GM18907 (cell line): ENCODE measurements around the gene TMEM132C.

Experiments
- ATAC-seq: cut with Tn5 transposase; IDR thresholded peaks from one replicate; pipeline ENCODE4 v1.9.1; 2021; ENCODE audit warnings: mild to moderate bottlenecking, moderate library complexity; ENCODE audit not compliant: unreplicated experiment

TMEM132C gene

DNA sequence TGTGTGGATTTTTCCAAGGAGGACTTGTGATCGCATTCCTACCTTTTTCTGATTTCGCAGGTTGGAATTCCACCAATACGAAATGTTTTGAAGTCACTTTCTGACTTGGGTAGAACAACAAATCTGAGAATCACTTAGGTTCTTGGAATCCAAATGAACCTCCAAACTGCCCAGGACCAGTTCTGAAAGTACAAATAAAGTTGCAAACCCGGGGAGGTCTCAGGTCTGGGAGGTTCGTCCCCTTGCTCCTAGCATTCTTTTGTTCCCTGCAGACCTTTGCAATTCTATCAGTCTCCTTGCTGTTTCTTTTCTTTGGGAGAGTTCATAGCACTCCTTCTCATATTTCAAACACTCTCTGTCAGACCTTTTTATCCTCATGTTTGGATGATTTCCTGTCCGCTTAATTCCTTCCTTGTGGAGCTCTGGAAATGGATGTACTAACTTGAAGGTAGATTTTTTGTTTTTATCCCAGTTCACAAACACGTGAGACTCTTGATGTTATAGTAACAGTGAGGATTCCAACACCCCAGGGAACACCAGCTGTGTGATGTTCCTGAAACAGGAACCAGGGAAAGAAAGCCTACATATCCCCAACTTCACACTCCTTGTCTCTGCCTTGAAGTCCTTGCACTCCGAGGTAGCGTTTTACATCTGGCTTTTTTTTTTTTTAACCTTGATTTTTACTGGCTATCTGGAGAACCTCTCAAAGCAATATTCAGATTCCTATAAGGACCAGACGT is 70.6 kb downstream of the TMEM132C start:
- no peak for ATAC-seq

DNA sequence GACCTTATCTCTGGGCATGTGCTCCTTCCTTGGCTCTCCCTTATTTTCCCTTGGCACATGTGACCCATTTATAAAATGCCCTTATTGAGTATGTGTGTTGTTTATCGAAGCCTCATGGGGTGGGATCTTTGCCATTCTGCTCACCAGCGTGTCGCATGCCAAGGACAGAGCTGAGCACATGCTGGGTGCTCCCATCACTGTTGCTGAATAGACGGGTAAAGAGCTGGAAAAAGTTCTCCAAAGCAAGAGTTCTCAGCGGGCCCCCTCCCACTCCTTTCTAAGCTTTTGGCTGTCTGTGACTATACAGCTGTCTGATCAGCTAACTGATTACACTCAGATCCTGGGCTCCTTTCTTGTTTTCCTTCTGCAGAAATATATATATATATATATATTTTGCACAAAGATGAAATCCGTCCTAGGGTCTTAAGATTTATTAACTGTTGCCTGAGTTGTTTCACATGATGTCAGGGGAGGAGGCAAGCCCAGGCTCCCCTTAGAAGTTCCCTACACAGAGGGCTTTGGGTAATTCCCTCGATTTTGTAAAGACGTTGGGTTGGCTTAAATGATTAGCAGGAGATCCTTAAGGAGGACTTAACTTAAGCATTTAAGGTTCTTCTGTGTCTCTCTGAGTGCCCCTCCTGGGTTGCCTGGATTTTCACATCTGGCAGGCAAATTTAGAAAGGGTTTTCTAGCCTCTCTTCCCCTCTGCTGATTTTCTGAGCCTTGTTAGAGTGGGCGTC is 71.6 kb downstream of the TMEM132C start:
- no peak for ATAC-seq

GRCh38 chr12:128339126-128339520 is 72.2 kb downstream of the TMEM132C start:
- no peak for ATAC-seq

GRCh38 chr12:128339631-128340030 is 72.7 kb downstream of the TMEM132C start:
- no peak for ATAC-seq

DNA sequence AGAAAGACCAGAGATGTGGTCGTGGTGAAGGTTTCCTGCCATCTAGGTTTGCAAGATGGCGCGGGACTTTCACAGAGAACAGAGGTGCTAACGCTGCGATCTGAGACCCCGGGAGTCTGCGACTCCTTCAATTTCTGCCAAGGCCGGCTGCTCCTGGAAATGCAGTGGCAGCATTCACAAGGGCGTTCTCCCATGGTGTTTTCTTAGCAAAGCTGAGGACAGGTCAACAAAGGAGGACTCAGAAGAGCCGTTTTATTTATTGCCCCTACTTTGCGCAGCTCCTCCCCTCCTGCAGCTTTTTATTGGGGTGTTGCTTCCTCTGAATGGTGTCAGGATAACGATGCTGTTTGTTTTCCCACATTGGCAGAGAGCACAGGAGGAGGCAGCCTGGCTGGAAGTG is 86.3 kb downstream of the TMEM132C start:
- no peak for ATAC-seq

- ATAC-seq = no peak
These were observed 89.6 kb downstream of the TMEM132C start for GRCh38 chr12:128356547-128356946.

GRCh38 chr12:128361400-128361995 is 94.5 kb downstream of the TMEM132C start:
- ATAC-seq = no peak

DNA sequence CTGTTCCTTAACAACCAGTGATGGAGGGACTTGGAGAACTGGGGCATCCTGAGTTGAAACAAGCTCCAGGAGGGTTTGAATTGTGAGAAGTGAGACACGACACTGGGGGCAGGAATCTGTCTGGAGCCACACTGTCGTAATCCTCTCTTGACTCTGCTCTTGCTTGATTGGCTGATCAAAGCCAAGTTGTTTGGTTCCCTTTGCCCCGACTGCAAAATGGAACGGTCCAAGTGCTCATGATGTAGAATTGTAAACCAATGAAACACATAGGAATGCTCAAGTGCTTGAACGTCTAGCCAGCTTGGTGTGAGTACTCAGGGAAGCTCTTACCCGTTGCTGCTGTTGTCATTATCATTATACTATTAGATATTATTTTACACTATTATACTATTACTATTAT is 98.1 kb downstream of the TMEM132C start:
- ATAC-seq = no peak

- no peak for ATAC-seq
These were observed 98.8 kb downstream of the TMEM132C start for GRCh38 chr12:128365651-128366231.

DNA sequence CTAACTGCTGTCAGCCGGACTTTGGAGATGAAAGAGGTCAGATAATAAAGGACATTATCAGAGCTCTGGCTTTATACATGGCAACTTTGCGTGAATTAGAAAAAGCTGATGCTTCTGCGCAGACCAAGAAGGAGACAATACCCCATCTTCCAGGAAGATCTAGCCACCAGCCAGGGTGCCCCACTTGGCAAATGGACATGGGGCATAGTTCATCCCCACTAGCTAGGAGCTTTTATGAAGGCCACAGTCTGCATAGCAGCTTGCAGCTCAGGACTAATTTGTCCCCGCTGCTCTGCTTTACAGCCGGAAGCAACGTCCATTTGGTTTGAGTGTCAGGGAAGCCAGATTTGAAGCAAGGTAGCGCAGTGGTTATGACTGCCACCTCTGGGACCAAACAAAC is 101.0 kb downstream of the TMEM132C start:
- ATAC-seq = no peak

- ATAC-seq = no peak
These were observed 114.6 kb downstream of the TMEM132C start for GRCh38 chr12:128381541-128381940.

GRCh38 chr12:128381946-128382345 is 115.0 kb downstream of the TMEM132C start:
- no peak for ATAC-seq

DNA sequence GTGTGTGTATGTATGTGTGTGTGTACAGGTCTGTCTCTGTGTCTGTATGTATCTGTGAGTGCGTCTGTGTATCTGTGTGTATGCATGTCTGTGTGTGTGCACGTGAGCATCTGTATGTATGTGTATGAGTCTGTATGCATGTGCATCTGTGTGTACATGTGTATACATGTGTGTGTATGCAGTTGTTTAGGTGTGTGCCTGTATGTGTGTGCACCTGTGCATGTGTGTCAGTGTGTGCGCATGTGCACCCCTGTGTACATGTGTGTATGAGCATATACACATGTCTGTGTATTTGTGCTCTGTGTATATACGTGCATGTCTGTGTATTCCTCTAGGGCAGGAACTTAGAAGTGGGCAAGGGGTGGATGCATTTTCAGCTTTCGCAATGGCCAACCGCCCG is 116.0 kb downstream of the TMEM132C start:
- ATAC-seq = no peak

- ATAC-seq = no peak
These were observed 116.5 kb downstream of the TMEM132C start for GRCh38 chr12:128383357-128383937.

GRCh38 chr12:128385736-128386135 is 118.8 kb downstream of the TMEM132C start:
- no peak for ATAC-seq

- ATAC-seq = peak; percentile 74
These were observed 120.9 kb downstream of the TMEM132C start for GRCh38 chr12:128387811-128388422.

DNA sequence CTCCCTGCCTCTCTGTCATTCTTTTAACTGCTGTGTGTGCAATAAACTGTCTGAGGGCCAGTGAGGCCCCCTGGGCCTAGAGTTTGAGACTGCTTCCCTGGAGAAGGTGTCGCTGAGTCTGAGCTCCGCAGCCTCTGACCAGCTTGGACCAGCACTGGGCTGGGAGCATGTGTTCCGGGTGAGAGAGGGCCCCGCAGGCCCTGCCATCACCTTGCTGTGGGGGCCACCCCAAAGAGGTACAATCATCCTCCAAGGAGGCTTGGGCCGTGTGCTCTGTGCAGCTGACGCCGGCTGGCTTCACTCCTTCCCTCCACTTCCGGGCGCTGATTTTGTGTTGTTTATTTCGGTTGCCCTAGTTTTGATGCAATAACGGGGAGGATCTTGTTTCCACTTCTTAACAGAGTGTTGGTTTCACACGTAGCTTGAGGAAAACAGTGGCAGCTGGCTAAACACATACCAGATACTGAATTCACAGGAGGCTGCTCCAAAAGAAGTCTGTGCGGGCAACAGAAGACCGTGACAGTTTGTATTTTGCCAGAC is 121.6 kb downstream of the TMEM132C start:
- no peak for ATAC-seq

GRCh38 chr12:128393346-128393745 is 126.4 kb downstream of the TMEM132C start:
- no peak for ATAC-seq

GRCh38 chr12:128394137-128394536 is 127.2 kb downstream of the TMEM132C start:
- no peak for ATAC-seq

DNA sequence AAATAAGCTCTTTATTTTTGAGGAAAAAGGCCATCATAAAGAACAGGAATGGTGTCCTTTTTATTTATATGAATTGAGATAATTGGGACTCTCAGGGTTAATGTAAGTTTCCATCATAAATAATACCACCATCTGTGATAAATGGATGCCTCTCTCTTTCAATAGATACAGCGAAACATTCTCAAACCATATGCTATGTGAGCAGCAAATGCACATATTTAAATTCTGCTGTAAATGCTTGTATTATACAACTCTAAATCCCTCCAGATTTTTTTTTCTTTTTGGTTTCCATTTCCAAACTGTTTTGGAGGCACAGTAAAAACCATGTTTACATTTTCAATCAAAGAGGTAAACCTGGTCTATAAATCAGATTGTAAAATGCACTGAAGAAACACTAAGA is 132.3 kb downstream of the TMEM132C start:
- ATAC-seq = no peak
